ENCODE measurements around the gene DDX11.
"Not testable (repeated sequence)": the region's sequence is repeated elsewhere in the genome, so short reads cannot be mapped to it uniquely, and the experiment has no call there.

The DDX11 gene

DNA sequence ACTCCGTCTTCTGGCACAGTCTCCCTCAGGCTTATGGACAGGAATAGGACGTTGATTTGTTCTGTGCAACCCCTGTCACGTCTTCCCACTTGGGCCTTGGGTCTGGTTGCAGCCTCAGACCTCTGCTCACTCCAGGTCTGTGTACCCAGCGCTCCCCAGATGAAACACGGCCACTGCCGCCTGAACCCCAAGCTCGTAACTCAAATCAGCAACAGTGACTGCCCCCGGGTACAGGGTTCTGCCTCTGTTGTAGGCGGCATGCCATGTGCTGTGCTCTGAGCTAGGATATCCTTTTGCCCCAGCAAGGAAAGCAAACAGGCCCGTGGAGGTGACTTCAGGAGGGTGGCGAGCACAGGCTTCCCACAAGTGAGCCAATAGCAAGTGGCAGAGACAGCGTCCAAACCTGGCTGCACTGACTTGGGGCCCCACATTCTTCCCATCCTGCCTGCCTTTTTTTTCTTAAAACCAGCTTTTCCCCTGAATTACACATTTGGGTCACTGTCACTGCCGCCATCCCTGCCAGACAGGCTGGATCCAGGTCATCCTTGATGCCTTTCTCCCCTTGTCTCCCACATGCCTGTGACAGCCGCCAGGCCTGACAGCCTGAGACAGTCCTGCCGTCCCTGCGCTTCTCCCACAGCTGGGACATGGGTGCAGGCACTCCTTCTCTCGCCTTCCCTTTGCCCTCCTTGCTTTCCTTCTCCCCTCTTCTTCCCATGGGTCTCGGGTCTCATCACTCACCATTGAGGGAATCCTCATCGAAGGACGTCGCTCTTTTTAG lies 21.6 kb downstream of the DDX11 start:
- H3K4me3 ChIP-seq (ENCODE audit: low read depth, low read length); DNase-seq (ENCODE audit: low read depth): not testable (repeated sequence)

DNA sequence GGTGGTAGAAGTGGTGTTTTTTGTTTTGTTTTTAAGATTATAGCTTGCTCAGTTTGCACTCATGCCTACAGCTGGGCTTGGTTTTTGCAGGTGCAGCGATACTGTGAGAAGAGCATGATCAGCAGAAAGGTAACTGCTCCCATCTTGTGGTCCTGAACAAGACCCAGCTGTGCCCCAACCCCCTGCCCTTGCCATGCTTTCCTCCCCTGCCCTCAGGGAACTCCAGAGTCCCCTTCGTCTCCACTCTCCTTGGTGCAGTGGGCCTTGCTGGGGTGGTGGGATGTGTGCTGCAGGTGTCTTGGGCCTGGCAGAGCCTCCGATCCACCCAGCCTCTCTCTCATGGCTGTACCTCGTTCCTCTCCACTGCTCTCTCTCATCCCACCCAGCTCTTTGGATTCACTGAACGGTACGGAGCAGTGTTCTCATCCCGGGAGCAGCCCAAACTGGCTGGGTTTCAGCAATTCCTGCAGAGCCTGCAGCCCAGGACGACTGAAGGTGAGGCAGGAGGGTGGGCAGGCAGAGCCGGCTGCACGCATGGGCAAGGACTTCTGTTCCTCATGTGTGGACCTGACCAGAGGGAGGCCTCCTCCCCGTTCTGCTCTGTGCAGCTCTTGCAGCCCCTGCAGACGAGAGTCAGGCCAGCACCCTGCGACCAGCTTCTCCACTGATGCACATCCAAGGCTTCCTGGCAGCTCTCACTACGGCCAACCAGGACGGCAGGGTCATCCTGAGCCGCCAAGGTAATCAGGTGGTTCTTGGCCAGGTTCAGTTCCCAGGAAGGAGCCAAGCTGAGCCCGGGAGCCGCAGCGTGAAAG lies 22.8 kb downstream of the DDX11 start:
- DNase-seq (ENCODE audit: low read depth); H3K4me3 ChIP-seq (ENCODE audit: low read depth, low read length): not testable (repeated sequence)

DNA sequence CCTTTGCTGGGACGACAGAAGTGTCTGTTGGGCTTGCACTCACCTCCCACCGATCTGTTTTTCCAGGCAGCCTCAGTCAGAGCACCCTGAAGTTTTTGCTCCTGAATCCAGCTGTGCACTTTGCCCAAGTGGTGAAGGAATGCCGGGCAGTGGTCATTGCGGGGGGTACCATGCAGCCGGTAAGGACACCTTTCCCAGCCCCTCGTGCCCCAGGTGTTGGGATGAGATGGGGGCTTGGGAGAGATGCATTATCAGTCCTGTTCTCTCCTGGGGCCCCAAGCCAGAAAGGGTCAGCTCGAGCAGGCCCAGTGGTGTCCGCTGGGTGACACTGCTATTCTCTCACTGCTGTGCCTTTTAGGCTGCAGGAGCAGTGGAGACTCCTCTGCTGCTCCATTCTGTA lies 24.2 kb downstream of the DDX11 start:
- H3K4me3 ChIP-seq (ENCODE audit: low read depth, low read length); DNase-seq (ENCODE audit: low read depth): not testable (repeated sequence)

DNA sequence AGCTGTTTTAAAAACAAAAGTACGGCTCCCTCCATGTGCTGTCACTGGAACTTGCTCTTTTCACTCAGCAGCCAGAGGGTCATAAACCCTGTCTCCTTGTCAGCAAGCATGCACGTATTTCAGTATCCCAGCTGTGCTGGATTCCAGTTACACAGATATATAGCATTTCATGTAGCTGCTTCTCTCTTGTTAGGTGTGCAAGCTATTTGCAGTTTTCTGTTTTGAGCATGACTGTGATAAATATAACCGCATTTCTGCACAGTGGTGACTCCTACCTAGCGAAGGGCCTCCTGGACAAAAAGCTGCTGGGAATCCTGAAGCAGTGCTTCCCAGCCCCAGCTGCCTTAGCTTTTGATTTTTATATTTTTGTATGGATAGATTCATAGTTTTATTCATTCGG lies 24.7 kb downstream of the DDX11 start:
- DNase-seq (ENCODE audit: low read depth); H3K4me3 ChIP-seq (ENCODE audit: low read depth, low read length): not testable (repeated sequence)

DNA sequence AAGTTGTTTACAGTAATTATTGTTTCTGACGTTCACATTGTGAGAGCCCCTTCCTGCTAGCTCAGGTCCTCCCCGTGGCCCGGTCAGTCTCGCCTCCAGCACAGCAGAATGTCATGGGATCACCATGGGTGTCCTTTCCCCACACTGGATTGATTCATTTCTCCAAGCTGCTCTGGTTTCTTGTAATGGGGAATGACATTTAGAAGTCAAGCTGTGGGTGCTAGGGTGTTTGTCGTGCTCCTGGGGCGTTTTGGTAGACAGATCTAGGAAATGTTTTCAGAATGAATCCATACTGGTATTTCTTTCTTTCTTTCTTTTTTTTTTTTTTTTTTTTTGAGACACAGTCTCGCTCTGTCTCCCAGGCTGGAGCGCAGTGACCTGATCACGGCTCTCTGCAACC lies 25.1 kb downstream of the DDX11 start:
- not testable (repeated sequence) for H3K4me3 ChIP-seq (ENCODE audit: low read depth, low read length); DNase-seq (ENCODE audit: low read depth)

DNA sequence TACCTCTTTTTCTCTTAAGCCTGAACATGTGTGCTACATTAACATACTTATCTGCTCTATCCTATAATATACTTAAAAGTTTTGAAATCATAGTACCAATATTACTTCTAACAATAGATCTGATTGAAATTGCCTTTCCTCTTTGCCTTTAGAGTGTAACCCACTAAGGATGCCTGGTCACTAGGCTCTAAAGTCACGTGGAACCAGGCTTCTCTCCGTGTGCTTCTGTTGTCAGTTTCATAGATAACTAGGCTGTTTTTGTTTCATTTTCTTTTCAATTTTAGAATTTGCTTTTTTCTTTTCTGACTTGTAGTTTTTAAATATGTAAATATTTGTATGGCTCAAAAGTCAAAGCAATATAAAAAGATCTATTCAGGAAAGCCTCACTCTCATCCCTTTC lies 25.8 kb downstream of the DDX11 start:
- DNase-seq (ENCODE audit: low read depth), result not testable (repeated sequence)

DNA sequence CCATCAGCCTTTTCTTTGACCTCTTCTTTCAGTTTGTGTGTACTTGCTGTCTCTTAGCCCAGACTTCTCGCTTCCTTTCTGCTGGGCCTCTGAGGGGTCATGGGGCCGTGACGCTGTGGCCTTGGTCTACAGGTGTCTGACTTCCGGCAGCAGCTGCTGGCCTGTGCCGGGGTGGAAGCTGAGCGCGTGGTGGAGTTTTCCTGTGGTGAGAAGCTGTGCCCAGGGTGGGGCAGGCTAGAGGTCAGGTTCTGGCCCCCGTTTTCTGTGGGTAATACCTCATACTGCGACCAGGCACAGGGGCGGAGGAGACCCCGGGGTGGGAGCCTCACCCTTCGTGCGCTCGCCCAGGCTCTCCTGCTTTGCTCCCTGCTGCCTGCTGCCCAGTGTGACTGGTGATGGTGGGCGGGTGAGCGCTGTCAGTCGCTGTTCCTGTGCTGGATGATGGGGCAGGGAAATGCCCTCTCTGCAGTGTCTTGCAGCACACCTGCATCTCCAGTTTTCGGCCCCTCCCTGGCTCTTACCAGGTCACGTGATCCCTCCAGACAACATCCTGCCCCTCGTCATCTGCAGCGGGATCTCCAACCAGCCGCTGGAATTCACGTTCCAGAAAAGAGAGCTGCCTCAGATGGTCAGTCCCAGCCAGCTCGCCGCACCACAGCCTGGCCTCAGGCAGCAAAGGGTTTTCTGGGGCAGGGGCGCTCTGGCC lies 27.0 kb downstream of the DDX11 start:
- not testable (repeated sequence) for DNase-seq (ENCODE audit: low read depth); H3K4me3 ChIP-seq (ENCODE audit: low read depth, low read length)

More for the DNA sequence above, 25.8 kb downstream of the DDX11 start:
- not testable (repeated sequence) for H3K4me3 ChIP-seq (ENCODE audit: low read depth, low read length)

DNA sequence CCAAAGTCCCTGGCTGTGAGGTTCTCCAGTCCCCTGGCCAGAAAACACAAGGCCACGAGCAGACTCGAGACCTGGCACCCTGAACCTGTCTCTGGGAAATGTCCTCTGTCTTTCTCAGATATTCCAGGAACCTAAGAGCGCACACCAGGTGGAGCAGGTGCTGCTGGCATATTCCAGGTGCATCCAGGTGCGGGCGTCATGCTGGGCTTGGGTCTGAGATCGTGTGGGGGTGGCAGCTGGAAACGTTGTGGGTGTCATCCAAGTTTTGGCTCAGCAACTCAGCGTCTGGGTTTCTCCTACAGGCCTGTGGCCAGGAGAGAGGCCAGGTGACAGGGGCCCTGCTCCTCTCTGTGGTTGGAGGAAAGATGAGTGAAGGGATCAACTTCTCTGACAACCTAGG lies 28.5 kb downstream of the DDX11 start:
- H3K4me3 ChIP-seq (ENCODE audit: low read depth, low read length); DNase-seq (ENCODE audit: low read depth): not testable (repeated sequence)

DNA sequence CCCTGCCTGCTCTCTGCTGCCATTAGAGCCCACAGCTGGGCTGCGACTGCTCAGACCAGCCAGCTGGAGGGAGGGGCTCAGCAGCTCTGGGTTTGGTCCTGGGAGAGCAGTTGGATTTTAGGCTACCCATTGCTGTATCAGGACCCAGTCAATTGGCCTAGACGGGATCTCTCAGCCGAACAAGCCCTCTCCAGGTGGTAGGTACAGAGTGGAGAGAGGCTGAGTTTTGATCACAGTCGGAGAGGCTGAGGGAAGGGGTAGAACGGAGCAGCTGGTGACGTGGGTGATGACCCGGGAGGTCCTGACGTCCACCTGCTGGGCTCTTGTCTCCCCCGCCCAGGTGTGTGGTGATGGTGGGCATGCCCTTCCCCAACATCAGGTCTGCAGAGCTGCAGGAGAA lies 28.9 kb downstream of the DDX11 start:
- DNase-seq (ENCODE audit: low read depth), result not testable (repeated sequence)

DNA sequence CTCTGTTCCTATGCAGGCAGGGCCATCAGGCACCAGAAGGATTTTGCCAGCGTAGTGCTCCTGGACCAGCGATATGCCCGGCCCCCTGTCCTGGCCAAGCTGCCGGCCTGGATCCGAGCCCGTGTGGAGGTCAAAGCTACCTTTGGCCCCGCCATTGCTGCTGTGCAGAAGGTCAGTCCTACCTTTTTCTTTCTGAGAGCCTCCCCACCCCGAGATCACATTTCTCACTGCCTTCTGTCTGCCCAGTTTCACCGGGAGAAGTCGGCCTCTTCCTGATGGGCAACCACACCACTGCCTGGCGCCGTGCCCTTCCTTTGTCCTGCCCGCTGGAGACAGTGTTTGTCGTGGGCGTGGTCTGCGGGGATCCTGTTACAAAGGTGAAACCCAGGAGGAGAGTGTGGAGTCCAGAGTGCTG lies 29.9 kb downstream of the DDX11 start:
- not testable (repeated sequence) for DNase-seq (ENCODE audit: low read depth); H3K4me3 ChIP-seq (ENCODE audit: low read depth, low read length)

More for the DNA sequence above, 28.9 kb downstream of the DDX11 start:
- not testable (repeated sequence) for H3K4me3 ChIP-seq (ENCODE audit: low read depth, low read length)

DNA sequence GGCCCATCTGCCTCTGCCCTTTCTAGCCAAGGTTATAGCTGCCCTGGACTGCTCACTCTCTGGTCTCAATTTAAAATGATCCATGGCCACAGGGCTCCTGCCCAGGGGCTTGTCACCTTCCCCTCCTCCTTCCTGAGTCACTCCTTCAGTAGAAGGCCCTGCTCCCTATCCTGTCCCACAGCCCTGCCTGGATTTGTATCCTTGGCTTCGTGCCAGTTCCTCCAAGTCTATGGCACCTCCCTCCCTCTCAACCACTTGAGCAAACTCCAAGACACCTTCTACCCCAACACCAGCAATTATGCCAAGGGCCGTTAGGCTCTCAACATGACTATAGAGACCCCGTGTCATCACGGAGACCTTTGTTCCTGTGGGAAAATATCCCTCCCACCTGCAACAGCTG lies 30.6 kb downstream of the DDX11 start:
- not testable (repeated sequence) for DNase-seq (ENCODE audit: low read depth); H3K4me3 ChIP-seq (ENCODE audit: low read depth, low read length)

DNA sequence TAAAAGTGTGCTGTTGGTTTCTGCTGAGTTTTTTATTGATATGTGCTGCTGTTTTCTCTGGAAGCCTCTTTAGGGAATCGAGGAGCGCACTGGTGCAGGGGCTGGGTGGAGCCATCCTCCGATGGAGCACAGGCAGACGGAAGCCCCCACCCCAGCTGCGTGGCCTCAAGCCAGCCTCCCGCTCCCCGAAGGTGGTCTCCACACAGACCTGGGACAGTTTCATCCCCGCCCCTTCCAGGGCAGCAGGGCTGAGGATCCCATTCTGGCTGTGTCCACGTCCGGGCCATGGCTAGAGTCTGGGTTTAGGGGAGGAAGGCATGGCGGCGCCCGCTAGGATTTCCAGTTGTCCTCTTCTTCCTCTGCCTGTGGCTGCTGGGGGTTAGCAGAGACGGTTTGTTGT lies 31.1 kb downstream of the DDX11 start:
- not testable (repeated sequence) for DNase-seq (ENCODE audit: low read depth); H3K4me3 ChIP-seq (ENCODE audit: low read depth, low read length)

DNA sequence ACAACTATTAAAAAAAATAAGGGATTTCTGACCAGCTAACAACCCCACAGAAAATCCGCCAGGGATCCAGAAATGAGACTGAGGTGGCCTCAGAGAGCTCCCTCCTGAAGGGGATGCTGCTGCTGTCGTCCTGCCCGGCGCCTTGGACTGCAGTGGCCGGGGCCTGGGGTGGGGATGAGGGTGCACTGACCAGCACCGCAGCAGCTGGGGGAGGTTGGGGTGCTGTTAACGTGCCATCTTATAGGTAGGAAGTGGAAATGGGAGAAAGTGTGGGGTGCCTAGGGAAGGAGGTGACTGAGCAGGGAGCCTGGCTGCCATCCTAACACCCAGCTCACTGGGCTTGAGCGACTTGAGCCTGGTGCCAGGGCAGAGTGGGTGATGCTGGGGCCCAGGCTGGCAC lies 32.0 kb downstream of the DDX11 start:
- no peak overlapping the region for H3K4me3 ChIP-seq (ENCODE audit: low read depth, low read length)

DNA sequence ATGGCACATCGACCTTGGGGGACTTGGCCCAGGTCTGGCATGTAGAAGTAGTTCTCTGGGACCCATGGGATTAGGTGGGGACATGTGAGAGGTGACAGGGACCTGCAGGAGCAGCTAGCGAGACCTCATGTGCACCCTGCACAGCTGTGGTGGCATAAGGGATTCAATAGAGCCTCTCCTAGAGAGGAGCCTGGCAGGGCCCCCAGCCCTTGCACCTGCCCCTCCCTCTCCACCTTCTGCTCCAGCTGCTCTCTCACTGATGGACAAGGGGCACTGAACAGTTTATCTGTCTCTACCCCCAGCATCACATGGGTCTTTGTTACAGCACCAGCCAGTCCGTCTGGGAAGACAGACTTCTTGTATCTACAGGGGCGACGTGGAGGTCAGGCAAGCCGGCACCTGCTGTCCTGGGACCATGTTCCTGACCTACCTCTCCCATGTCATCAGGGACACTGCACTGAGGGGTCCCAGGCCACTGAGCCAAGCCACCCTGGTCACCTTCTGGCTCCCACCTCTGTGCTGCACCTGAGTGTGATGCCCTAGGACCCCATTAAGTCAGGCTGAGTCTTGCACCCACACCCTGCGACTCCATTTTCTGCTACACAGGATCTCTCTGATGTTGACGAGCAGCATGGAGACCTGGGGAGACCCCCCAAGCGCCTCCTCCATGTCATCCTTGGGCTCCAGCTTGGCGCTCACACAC lies 32.6 kb downstream of the DDX11 start:
- no peak overlapping the region for H3K4me3 ChIP-seq (ENCODE audit: low read depth, low read length)
- no peak for DNase-seq (ENCODE audit: low read depth)

More for the DNA sequence above, 32.0 kb downstream of the DDX11 start:
- DNase-seq (ENCODE audit: low read depth), result no peak

DNA sequence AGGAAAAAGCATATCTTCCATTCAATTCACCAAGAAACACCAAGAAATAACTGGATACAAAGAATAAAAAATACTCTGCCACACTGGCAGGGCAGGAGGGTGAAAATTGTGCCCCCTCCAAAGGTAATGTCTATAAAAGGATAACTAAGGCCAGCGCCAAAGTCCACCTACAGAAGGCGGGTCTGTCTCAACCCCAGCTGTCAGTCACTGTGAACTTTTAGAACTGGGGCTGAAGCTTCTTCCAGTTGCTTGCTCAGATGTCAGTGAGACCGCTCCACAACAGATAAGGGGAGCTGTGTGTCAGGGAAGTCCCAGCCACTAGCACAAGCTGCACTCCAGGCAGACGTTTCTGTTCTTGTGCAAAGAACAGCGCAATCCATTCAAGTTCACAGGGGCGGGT lies 36.1 kb downstream of the DDX11 start:
- not testable (repeated sequence) for H3K4me3 ChIP-seq (ENCODE audit: low read depth, low read length); DNase-seq (ENCODE audit: low read depth)

DNA sequence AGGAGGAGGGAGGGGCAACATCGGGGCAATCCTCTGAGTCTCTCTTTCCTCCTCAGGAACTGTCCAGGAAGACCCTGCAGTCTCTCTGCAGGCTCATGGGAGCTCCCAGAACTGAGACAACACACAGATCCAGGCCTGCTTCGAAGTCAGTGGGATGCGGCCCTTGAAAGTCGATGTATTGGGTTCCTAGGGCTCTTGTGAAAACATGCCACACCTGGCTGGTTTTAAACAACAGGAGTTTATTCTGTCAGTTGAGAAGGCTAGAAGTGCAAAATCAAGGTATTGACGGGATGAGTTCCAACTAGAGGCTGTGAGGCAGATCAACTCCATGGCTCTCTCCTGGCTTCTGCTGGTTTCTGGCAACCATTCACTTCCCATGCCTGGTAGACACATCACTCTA lies 36.6 kb downstream of the DDX11 start:
- DNase-seq (ENCODE audit: low read depth); H3K4me3 ChIP-seq (ENCODE audit: low read depth, low read length): not testable (repeated sequence)

DNA sequence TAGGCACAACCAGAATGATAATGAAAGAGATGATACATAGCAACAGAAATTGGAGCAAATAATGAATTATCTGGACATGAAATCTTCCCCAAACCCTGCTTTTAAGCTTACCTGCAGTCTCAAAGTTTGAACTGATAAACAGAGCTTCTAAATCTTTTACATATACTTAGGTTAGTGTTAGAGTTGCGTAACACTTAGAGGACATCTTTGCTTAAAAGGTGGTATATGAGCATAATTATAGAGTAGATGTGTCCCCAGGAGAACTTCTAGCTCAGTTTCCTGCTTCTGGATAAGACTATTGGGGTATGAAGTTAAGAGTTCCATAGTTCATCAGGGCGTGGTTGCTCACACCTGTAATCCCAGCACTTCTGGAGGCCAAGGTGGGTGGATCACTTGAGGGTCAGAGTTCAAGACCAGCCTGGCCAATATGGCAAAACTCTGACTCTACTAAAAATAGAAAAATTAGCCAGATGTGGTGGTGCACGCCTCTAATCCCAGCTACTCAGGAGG lies 41.5 kb downstream of the DDX11 start:
- DNase-seq (ENCODE audit: low read depth); H3K4me3 ChIP-seq (ENCODE audit: low read depth, low read length): not testable (repeated sequence)

DNA sequence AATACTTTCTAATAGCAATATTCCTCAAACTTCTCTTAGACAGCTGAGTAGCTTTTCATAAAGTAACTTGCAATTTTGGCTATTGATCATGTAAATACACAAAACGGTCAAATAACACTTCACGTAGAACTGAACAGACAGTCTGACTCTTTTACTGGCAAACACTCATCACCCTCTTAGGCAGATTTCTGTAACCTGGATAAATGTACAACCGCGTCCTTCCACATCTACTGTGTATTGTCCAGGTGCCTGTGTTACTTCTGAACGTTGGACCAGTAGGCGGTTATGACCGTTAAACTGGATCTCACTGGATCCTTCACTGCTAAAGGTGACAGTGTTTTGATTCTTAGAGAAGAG lies 43.2 kb downstream of the DDX11 start:
- DNase-seq (ENCODE audit: low read depth), result not testable (repeated sequence)
- peak overlapping the region; percentile 43 for H3K4me3 ChIP-seq (ENCODE audit: low read depth, low read length)

Data from skeletal muscle cell (primary cell).